ENCODE results near the gene TOX3. TPM values are rescaled to one million over a fixed set of nuclear protein-coding genes. Genes with fewer than 3 reads are reported as not detected.

The TOX3 gene
- total and polyA plus RNA-seq, 2 of the 8 experiments (the other 6 are each of a cell fraction or from before 2014, with no cell fraction given): 16.7 to 31.2 TPM

- no peak for TF ChIP-seq CHD7 (IDR thresholded peaks at IDR 0.05; ENCODE audit: insufficient replicate concordance, low read length)
- TF ChIP-seq EZH2 (IDR thresholded peaks at IDR 0.05; ENCODE audit: low read depth, low read length, severe bottlenecking): no peak
- TF ChIP-seq TAF1 (IDR thresholded peaks at IDR 0.05; ENCODE audit: low read depth, low read length): no peak
- no peak for TF ChIP-seq RNF2 (IDR thresholded peaks at IDR 0.05; ENCODE audit: borderline replicate concordance, low read depth, low read length, missing control alignments, poor library complexity, severe bottlenecking)
- TF ChIP-seq CREB1 (IDR thresholded peaks at IDR 0.05): no peak
- no peak for TF ChIP-seq EGR1 (IDR thresholded peaks at IDR 0.05; ENCODE audit: borderline replicate concordance, low read depth, low read length)
- no peak for TF ChIP-seq RBBP5 (IDR thresholded peaks at IDR 0.05; ENCODE audit: borderline replicate concordance, low read depth, low read length)
- no peak for TF ChIP-seq TAF7 (optimal IDR thresholded peaks at IDR 0.05; ENCODE audit: borderline replicate concordance, low read depth, low read length)
- TF ChIP-seq, protein P1, sequence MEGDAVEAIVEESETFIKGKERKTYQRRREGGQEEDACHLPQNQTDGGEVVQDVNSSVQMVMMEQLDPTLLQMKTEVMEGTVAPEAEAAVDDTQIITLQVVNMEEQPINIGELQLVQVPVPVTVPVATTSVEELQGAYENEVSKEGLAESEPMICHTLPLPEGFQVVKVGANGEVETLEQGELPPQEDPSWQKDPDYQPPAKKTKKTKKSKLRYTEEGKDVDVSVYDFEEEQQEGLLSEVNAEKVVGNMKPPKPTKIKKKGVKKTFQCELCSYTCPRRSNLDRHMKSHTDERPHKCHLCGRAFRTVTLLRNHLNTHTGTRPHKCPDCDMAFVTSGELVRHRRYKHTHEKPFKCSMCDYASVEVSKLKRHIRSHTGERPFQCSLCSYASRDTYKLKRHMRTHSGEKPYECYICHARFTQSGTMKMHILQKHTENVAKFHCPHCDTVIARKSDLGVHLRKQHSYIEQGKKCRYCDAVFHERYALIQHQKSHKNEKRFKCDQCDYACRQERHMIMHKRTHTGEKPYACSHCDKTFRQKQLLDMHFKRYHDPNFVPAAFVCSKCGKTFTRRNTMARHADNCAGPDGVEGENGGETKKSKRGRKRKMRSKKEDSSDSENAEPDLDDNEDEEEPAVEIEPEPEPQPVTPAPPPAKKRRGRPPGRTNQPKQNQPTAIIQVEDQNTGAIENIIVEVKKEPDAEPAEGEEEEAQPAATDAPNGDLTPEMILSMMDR (IDR thresholded peaks at IDR 0.05; ENCODE audit: control extremely low read depth in 1 of 3, insufficient read depth in 1 of 3, low read depth in 1 of 3, low read length in 3 of 3): no peak
Observed at GRCh38 chr16:52518884-52519283, 28.1 kb downstream of the TOX3 start (continued).

All from H1 (cell line).